H7 (cell line): ENCODE measurements around the gene TMC3. TPM values are rescaled to one million over a fixed set of nuclear protein-coding genes. Genes with fewer than 3 reads are reported as not detected.

Experiments
- DNase-seq: peaks from one replicate; pipeline ENCODE4 v3.0.0; 2012
- H3K27me3 ChIP-seq: 2 replicates; pipeline ENCODE4 v1.6.0; 2011; ENCODE audit warnings: mild to moderate bottlenecking, low read length; ENCODE audit not compliant: control insufficient read depth, insufficient read depth
- H3K36me3 ChIP-seq: replicated peaks from 2 replicates; pipeline ENCODE4 v1.5.1; 2011; ENCODE audit warnings: low read length; ENCODE audit not compliant: control insufficient read depth, insufficient read depth
- H3K4me3 ChIP-seq: 2 replicates; pipeline ENCODE4 v1.5.1; 2011; ENCODE audit warnings: low read depth, mild to moderate bottlenecking, control low read depth, low read length, moderate library complexity; ENCODE audit not compliant: insufficient read depth
- total RNA-seq: library from RNA; depleted of rRNA; stranded (reverse); fragments of >200 nt; shearing (Covaris generic); gene quantifications from 2 replicates; pipeline ENCODE4 v1.2.3, GENCODE V29; 2014; rRNA removed

Gene TMC3
- total RNA-seq, 1 experiment from 2014 or later, result not detected

DNA sequence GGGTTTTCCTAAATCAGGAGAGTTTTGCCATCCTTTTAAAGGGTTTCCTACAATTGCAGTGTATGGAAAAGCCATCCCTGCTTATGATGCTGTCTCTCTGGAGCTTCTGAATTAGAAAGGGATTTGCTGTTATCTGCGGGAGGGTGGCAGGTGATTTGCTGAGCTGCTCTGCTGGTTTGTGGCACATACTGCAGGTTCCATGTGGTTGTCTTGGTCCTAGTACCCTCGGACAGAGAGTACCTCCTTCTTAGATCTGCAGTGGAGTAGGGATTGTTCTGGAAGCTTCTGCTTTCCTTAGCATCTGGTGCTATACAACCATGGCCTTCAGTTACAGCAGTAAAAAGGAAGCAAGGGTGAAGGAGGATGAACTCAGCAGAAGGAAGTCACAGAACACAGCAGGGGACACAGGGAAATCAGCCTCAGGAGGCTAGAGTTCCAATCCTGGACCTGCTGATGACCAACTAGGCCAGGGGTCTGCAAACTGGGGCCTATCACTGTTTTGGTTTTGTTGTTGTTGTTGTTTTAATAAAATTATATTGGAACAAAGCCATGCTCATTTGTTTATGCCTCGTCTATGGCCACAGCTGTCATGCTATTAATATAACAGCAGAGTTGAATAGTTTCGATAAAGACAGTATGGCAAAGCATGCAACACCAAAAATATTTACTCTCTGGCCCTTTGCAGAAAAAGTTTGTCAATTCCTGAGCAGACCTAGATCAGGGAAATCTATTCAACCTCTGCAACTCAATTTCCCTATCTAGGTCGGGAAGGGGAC is 89.6 kb downstream of the TMC3 start:
- Histone ChIP-seq H3K36me3 (no peaks in the 10 kb centered on the region), H3K27me3 (no peaks in the 10 kb centered on the region), H3K4me3 (no peak overlapping the region)
- no peak for DNase-seq

DNA sequence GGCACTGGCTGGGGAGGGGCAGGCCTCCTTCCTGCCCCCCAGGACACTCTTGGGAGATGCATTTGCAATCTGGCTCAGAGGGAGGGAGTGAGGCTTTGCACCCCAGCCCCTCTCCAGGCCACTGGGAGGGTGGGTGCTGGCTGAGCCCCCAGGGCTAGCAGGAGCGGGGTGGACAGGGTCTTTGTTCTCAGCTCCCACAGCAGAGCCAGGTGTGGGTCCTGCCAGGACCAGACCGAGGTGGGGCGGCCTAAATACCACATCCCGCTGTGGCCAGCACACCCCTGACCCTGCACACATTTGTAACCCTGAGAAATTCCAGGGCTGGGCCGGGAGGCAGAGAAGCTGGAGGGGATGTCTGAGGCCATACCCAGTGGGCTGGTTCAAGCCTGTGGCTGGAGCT is 91.1 kb downstream of the TMC3 start:
- Histone ChIP-seq H3K36me3 (no peaks in the 10 kb centered on the region), H3K27me3 (no peaks in the 10 kb centered on the region), H3K4me3 (no peak overlapping the region)
- DNase-seq, result peak; percentile 27

DNA sequence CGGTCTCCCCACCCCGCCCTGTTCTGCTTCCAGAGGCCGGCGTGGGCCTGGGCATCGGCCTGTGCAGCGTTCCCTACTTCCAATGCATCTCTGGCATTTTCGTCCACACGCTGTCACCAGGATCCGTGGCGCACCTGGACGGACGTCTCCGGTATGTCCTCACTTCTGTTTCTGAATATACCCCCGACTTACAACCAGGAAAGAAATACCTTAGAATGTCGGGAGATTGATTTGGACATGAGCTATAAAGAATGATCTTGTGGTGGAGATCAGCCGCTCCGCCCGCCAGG is 91.5 kb downstream of the TMC3 start:
- Histone ChIP-seq H3K27me3 (no peaks in the 10 kb centered on the region), H3K36me3 (no peaks in the 10 kb centered on the region), H3K4me3 (no peak overlapping the region)
- no peak for DNase-seq

DNA sequence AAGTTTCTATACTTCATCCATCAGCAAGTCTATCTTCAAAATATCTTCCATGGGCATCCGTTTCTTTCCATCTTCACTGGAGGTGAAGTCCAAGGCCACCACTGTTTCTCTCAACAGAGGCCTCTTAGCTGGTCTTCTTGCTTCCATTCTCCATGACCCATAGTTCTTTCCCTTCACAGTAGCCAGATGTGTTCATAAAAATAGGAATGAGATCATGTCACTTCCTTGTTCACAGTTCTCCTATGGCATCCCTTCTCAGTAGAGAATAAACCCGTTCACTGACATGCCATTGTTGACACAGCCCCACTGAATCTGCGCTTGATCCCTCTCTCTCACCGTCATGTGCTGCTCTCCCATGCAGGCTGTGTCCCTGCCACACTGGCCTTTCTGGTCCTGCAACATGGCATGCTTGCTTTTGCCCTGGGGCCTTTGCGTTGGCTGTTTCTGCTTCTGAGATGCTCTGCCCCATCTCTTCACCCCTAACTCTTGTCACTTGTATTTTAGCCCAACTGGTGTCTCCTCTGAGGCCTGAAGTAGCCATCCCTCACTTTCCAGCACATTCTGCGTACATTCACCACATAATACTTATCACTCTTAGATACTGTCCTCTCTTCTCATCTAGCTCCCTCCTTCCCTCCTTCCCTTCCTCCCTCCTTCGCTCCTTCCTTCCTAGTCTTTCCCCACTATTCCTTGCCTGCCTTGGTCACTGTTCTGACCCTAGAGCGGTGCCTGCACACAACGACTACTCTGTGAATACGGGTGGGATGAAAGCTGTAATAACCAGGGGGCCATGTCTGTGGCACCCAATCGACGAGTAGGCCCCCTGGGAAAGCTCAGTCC is 92.0 kb downstream of the TMC3 start:
- no peak for DNase-seq
- H3K36me3 ChIP-seq, result no peaks in the 10 kb centered on the region
- H3K4me3 ChIP-seq, result no peak overlapping the region
- no peaks in the 10 kb centered on the region for H3K27me3 ChIP-seq

DNA sequence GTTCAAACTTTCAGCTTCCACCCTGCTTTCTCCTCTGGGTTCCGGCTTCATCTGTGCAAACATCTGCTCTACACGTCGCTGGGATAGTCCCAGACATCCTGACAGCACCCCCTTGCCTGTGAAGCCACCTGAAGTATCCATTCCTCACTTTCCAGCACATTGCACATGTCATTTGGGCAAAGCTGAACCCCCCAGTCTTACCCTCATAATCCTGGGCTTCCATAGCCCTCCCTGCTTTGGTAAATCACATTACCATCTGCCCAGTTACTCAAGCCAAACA is 92.6 kb downstream of the TMC3 start:
- no peaks in the 10 kb centered on the region for H3K27me3 ChIP-seq
- no peak for DNase-seq
- H3K4me3 ChIP-seq, result no peak overlapping the region
- H3K36me3 ChIP-seq, result no peaks in the 10 kb centered on the region

Other genes starting within 250 kb of the TMC3 start
- 0.59 TPM in 1 of 2 replicates, not detected in the other for gene CFAP161, start 239.9 kb downstream of the TMC3 start, total RNA-seq
- gene IL16, start 177.3 kb downstream of the TMC3 start, total RNA-seq, result 1.4 TPM in 1 of 2 replicates, not detected in the other
- gene STARD5, start 50.1 kb downstream of the TMC3 start, total RNA-seq, result 3.4 TPM in 2 replicates